HG02610 (cell line): ENCODE data around the gene KNSTRN.
A peak's percentile ranks its signal among the peaks of the same experiment; 100 is the strongest.

ENCODE experiments used
- ATAC-seq: cut with Tn5 transposase; IDR thresholded peaks from one replicate; pipeline ENCODE4 v1.9.1; 2021; ENCODE audit warnings: mild to moderate bottlenecking, moderate library complexity; ENCODE audit not compliant: unreplicated experiment

Gene KNSTRN

GRCh38 chr15:40345867-40346578 is 36.5 kb upstream of the KNSTRN start:
- ATAC-seq = no peak

- no peak for ATAC-seq
Observed at GRCh38 chr15:40346579-40347558, 35.7 kb upstream of the KNSTRN start.

DNA sequence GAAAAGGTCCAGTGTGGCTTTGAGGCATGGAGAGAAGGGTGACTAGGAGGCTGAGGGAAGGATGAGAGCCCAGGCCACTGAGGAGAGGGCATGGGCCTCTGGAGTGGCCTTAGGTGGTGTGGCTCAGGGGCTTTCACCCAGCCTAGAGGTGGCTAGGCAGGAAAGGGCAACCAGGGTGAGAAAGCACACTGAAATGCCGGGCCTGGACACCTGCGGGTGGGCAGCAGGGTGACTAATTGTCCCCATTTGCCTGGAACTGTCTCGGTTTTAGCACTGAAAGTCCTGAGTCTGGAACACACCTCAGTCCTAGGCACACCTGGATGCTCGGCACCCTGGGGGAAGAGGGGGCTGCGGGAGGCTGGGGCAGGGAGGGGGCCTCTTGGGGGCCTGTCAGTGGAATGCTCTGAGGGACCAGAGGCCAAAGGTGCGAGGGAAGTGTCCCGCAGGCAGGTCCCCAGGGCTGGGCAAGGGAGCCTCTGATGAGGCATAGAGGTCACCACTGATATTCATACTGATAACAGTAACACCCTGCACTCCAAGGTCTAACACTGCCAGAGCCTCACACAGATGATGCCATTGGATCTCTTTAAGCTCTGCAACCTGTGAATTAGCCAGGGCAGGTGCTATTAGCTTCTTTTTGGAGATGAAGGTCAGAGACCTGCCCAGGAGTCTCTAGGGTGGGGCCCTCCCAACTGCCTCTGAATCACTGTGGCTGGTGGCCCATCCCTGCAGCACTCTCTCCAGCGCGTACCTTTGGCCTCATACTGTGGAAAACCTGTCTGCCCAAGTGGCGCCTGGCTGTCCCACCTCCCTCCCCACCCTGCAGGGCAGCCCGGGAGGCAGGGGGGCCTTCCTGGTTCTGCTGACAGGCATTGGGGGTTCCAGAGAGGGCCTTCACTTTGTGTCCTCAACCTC is 34.7 kb upstream of the KNSTRN start:
- ATAC-seq = no peak

DNA sequence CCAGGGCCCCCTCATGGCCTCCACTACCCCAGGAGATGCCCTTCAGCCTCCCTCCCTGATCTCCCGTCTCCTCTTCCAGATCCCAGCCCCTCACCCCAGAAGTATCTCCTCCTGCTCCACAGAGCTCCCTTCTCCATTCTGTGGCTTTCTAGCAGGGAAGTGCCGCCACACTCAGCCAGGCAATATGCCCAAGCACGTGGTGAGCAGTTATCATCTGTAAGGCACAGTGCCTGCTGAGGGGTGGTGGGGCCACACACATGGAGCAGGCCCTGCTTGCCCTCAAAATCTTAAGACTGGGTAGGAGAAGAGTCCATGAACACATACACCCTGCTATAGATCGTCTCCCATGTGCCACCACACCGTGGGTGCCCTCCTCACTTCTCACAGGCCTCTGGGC is 34.0 kb upstream of the KNSTRN start:
- no peak for ATAC-seq

DNA sequence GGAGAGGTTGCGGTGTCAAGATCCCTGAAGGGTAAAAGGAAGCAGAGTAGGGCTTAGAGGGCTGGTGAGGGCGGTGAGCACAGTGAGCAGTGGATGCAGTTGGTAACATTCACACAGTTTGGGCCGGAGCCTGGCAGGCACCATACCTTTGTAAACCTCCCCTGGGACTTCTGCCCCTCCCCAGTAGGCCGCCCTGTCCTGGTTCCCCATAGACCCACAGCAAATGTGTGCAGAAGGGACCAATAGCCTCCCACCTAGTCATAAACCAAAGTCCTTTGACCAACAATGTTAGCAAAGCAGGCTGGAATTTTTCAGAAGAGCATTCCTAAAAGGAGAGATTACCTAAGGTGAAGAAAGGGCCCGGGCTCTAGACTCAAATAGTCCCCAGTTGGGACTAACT is 33.4 kb upstream of the KNSTRN start:
- ATAC-seq = no peak

GRCh38 chr15:40352281-40352901 is 30.1 kb upstream of the KNSTRN start:
- ATAC-seq = no peak

DNA sequence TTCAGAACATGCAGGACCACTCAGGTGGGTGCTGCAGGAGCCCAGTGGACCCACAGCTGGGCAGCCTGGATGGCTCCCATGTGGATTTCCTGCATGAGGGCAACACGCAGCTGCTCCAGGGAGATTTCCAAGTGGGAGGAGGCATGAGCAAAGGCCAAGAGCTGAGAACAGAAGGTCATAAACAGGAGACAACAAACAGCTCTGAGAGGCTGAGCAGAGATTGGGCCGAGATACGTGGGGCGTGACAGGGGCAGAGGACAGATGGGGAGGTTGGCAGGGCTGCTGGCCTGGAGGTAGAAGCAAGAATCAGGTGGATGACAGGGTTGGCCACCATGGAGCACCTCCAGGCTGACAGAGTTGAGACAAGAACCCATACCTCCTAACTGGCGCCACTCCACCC is 28.8 kb upstream of the KNSTRN start:
- ATAC-seq = no peak

DNA sequence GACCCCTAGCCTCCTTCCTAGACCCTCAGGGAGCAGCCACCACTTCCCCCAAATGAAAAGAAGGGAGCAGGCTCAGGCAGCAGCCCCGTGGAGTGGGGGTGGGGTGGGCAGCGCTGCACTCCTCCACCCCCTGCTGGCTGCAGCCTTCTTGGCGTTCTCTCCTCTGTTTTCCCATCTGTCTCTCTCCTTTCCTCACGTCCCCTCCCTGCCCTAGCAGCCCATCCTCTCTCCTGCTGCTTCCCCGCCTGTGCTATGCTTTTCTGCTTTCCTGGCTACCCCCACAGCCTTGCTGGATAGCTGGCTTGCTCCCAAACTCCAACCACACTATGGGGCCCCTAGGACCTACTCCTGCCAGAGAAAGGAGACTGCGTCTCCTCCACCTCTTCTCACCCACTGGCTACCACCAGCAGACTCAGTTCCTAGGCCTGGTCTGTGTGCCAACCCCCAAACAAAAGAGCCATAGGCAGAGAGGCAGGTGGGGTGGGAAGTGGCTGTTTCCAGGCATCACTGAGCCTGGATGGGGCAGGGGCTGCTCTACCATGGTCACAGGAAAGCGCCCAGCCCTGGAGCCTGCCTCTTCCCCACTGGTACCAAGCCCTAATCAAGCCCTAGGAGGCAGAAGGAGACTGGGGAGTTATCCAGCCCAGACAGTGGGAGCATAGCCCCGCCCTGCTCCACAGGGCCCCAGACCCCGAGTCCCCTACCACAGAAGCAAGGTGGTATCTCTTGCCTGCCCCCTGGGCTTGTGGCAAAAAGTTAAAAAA is 27.9 kb upstream of the KNSTRN start:
- no peak for ATAC-seq

DNA sequence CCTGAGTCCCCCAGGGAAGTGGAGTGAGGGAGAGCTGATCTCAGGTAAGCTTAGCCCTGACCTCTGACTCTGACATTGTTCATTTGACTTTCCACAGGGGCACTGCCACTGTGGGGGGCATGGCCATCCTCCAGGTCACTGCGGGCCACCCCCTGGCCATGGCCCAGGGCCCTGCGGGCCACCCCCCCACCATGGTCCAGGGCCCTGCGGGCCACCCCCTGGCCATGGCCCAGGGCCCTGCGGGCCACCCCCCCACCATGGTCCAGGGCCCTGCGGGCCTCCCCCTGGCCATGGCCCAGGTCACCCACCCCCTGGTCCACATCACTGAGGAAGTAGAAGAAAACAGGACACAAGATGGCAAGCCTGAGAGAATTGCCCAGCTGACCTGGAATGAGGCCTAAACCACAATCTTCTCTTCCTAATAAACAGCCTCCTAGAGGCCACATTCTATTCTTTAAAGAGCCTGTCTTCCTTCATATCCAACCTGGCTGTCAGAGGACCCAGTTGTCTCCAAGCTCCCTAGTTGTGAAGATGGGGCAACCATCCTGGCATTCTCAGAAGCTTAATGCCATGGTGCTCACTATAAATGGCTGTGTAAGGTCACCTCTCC is 26.4 kb upstream of the KNSTRN start:
- ATAC-seq = no peak

DNA sequence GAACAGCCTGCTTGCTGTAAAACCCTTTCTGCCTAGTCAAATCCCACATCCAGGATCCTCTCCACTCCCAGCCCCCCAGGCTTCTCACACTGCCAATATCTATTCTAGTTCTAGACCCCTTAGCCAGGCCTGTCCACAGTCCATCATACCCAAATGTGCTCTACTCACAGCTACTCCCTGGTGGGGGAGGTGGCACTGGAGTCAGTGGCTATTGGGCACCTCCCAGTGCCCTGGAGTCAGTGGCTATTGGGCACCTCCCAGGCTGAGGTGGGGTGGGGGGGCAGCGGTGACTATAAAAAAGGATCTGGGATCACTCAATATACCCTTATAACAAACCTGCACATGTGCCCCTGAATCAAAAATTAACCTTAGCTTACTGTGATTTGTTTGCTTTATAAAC is 25.3 kb upstream of the KNSTRN start:
- ATAC-seq = no peak

DNA sequence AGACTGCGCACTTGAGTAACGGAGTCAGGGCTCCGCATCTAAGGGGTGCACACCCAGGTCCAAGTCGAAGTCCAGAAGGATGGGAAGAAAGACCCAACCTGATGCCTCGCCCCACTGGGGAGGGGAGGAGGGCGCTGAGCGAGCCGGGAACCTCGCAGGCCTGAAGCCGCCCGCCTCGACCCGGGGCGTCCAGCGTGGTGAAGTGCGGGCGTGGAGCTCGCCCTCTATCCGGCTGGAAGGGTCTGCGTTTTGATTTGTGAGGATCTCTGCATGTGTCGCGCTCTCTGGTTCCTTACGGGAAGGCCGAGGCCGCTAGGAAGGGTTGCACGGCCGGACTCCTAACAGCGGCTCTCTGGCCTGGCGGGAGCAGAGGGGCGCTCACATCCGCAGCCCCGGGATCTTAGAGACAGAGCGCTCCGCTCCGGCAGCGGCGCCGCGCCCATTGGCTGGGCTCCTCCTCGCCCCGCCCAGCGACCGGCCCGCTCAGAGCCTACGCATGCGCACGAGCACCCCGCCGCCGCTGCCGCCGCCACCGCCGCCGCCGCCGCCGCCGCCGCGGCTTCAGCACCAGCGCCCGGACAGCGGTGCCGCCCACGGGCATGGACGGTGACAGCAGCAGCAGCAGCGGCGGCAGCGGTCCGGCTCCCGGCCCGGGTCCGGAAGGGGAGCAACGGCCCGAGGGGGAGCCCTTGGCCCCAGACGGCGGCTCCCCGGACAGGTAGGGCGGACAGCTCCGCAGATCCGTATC is 24.6 kb upstream of the KNSTRN start, which contains the start of gene DISP2:
Gene DISP2, plus strand, starts transcription at position 497 of the 748 bp plus-strand sequence. Its CDS starts 103 bp downstream, at position 600.
- peak; percentile 82 for ATAC-seq

DNA sequence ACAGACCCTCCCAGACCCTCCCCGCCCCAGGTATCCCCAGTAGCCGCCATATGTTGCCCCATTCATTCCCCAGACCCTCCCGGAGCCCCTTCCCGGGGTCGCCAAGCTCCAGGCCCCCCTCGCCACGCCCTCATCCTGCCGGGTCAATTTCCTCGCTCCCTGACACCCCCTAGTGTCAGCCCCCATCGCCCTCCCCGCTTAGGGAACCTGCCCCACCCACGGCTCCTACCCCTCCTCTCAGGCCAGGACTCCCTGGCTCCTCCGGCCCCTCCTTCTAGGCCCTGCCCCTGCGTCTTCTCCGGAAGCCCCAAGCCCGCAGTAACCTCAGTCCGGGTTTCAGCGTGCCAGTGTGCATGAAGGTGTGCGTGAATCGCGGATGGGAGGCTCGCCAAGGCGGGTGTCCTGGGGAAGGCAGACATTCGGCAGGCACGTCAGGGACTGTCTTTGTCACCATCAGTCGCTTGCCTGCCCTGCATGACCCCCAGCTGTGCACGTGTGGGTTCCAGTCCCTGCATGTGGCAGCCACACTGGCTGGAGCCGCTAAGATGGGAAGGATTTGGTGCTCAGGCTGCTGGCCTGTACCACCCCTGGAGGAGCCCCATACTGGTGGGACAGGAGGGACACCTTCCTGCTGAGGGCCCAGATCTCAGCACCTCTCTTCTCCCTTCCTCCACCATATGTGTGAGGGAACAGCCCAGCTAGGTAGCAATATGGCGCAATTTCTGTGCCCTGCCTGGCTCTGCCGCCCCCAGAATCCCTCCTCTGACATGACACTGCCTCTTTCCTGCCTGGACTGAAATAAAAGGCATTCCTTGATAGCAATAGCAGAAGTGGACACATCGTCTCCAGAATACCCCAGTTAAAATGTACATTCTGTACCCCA is 23.8 kb upstream of the KNSTRN start:
- ATAC-seq = peak; percentile 6

DNA sequence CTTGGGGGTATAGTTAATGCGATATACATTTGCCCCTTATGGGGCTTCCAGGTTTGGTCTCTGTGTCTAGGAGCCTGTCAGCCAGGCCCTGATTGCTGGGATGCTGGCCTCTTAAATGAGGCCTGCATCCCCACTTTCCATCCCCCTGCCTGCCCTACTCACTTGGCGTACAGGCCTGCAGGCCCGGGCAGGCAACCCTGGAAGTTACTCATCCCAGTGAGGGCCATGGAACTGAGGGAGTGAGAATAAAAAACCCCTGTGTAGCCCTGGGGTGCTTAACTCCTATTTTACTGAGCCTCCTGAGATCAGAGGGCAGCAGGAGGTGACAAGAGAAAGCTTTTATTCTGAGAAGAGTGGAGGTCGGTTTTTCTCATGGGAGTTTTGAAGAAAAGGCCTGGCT is 22.5 kb upstream of the KNSTRN start:
- no peak for ATAC-seq

GRCh38 chr15:40361640-40362039 is 20.9 kb upstream of the KNSTRN start:
- ATAC-seq = no peak

GRCh38 chr15:40363611-40364010 is 18.9 kb upstream of the KNSTRN start:
- no peak for ATAC-seq

DNA sequence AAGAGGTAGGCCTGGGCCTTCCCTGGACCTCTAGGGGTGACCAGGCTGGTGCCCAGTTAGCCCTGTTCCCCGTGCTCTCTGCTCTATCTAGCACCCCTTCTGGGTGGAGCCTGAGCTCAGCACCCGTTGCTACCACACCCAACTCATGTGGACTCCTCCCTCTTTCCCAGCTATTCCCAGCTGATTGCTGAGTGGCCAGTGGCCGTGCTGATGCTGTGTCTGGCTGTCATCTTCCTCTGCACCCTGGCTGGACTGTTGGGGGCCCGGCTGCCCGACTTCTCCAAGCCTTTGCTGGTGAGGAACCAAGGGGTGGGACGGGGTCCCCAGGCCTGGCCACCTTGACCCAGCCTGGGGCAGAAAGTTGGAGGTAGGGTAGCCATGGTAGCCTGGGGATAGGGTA is 18.3 kb upstream of the KNSTRN start:
- ATAC-seq = no peak

GRCh38 chr15:40365016-40365415 is 17.5 kb upstream of the KNSTRN start:
- ATAC-seq = no peak
